GM12878 (cell line): ENCODE results near the gene AMDHD2. TPM values are rescaled to one million over a fixed set of nuclear protein-coding genes. Genes with fewer than 3 reads are reported as not detected.

Source experiments
- ATAC-seq: fragments of 200-7000 bp; cut with Tn5 transposase; 3 replicates; pipeline ENCODE4 v1.9.1; 2020; ENCODE audit warnings: mild to moderate bottlenecking, moderate library complexity
- BruUV-seq: library from RNA; stranded (reverse); fragments of 400-500 nt; replicated peaks from 2 replicates; lab custom pipeline; 2021; lab: Mats Ljungman, UMichigan
- CTCF ChIA-PET: fragments of 300-600 bp; sonication (Branson Sonifier 250); formaldehyde crosslinking; extraction: SDS; loops from one replicate; lab custom pipeline; 2021; ENCODE audit warnings: inconsistent platforms; lab: Yijun Ruan, JAX
- POLR2A ChIA-PET: fragments of 350-600 bp; formaldehyde crosslinking; extraction: SDS; loops from one replicate; lab custom pipeline; 2021; ENCODE audit warnings: inconsistent platforms; lab: Charles Lee
- RAD21 ChIA-PET: fragments of 300-600 bp; sonication (Branson Sonifier 250); formaldehyde crosslinking; loops from one replicate; lab custom pipeline; 2023; ENCODE audit warnings: antibody characterized with exemption; ENCODE audit not compliant: unreplicated experiment; lab: Charles Lee
- SMC1A ChIA-PET: fragments of 300-600 bp; sonication (Branson Sonifier 250); formaldehyde crosslinking; loops from one replicate; lab custom pipeline; 2023; ENCODE audit not compliant: unreplicated experiment, uncharacterized antibody; lab: Charles Lee
- DNase-seq: peaks from one replicate; pipeline ENCODE4 v3.0.0-alpha.2; 2011; ENCODE audit warnings: low read depth, low spot score
- FAIRE-seq: peaks from 3 replicates; lab custom pipeline; 2011; peaks lifted over from hg19 to GRCh38; lab: Jason Lieb, UNC
- H2AFZ ChIP-seq: 2 replicates; pipeline ENCODE4 v1.6.0; 2011; ENCODE audit warnings: low read depth, low read length, control low read depth; ENCODE audit not compliant: control insufficient read depth
- H3K27ac ChIP-seq: 2 replicates; pipeline ENCODE4 v1.5.1; 2011; ENCODE audit warnings: control low read depth; ENCODE audit not compliant: control insufficient read depth, insufficient read depth
- H3K27me3 ChIP-seq, 2 experiments: replicated peaks in 1 of 2; 2 replicates each; pipeline versions ENCODE4 v1.6.0 to v1.6.1; 2011; ENCODE audit warnings: low read length in 1 of 2; ENCODE audit not compliant: control insufficient read depth in 2 of 2, insufficient read depth in 2 of 2
- H3K36me3 ChIP-seq, 2 experiments: 2 replicates each; pipeline ENCODE4 v1.5.1; 2011; ENCODE audit warnings: low read length in 1 of 2; ENCODE audit not compliant: control insufficient read depth in 2 of 2, insufficient read depth in 2 of 2
- H3K4me1 ChIP-seq: 2 replicates; pipeline ENCODE4 v1.6.1; 2011; ENCODE audit warnings: mild to moderate bottlenecking, low read length, moderate library complexity, mixed read lengths; ENCODE audit not compliant: control insufficient read depth, insufficient read depth
- H3K4me2 ChIP-seq: 2 replicates; pipeline ENCODE4 v1.6.0; 2011; ENCODE audit warnings: control low read depth; ENCODE audit not compliant: control insufficient read depth, insufficient read depth
- H3K4me3 ChIP-seq: fragments of 200-600 bp; sonication (generic); 2 replicates; pipeline ENCODE4 v1.5.1; 2016
- H3K79me2 ChIP-seq: 2 replicates; pipeline ENCODE4 v1.6.0; 2011; ENCODE audit warnings: low read length; ENCODE audit not compliant: control insufficient read depth, insufficient read depth
- H3K9ac ChIP-seq: 2 replicates; pipeline ENCODE4 v1.8.0; 2011; ENCODE audit warnings: low read length, control low read depth, mixed read lengths; ENCODE audit not compliant: control insufficient read depth, insufficient read depth
- H3K9me3 ChIP-seq: replicated peaks from 3 replicates; pipeline ENCODE4 v1.5.1; 2011; ENCODE audit warnings: mild to moderate bottlenecking, low read length; ENCODE audit not compliant: control insufficient read depth, insufficient read depth
- H4K20me1 ChIP-seq: 2 replicates; pipeline ENCODE4 v1.6.0; 2011; ENCODE audit not compliant: control insufficient read depth, insufficient read depth
- NR2F1 ChIP-seq: fragments of 450-650 bp; conservative IDR thresholded peaks from 2 replicates; pipeline ENCODE4 v1.6.1; 2017; ENCODE audit warnings: mild to moderate bottlenecking
- PAX5 ChIP-seq: IDR thresholded peaks from 2 replicates; pipeline ENCODE4 v1.6.1; 2011; ENCODE audit warnings: low read depth, low read length, borderline replicate concordance
- POLR2AphosphoS5 ChIP-seq: IDR thresholded peaks from 2 replicates; pipeline ENCODE4 v1.6.1; 2011; ENCODE audit warnings: mild to moderate bottlenecking, low read length, inconsistent platforms
- RAD51 ChIP-seq: fragments of 450-650 bp; IDR thresholded peaks from 2 replicates; pipeline ENCODE4 v1.6.1; 2016; ENCODE audit warnings: moderate library complexity, mild to moderate bottlenecking, inconsistent platforms
- RFX5 ChIP-seq: IDR thresholded peaks from 2 replicates; pipeline ENCODE4 v1.6.1; 2011; ENCODE audit warnings: low read depth, low read length, improper control_type of control experiment
- SMC3 ChIP-seq: IDR thresholded peaks from 2 replicates; pipeline ENCODE4 v1.6.1; 2011; ENCODE audit warnings: low read length, improper control_type of control experiment, borderline replicate concordance
- SPI1 ChIP-seq: IDR thresholded peaks from 2 replicates; pipeline ENCODE4 v1.6.1; 2011; ENCODE audit warnings: low read depth, mild to moderate bottlenecking, low read length, moderate library complexity, borderline replicate concordance; ENCODE audit not compliant: insufficient read depth
- TAF1 ChIP-seq: IDR thresholded peaks from 2 replicates; pipeline ENCODE4 v1.6.1; 2011; ENCODE audit warnings: mild to moderate bottlenecking, low read depth, low read length, borderline replicate concordance
- WGBS: methylation state at CpG from one replicate; pipeline ENCODE4 v1.1.6; 2016; ENCODE audit warnings: low lambda C conversion rate; ENCODE audit not compliant: insufficient replicate concordance, insufficient coverage; ENCODE audit errors: missing lambda C conversion rate; 5-methylcytosine and 5-hydroxymethylcytosine counted together
- in situ Hi-C: fragments of 300-500 bp; cut with MboI; formaldehyde crosslinking; loops from 9 replicates; pipeline ENCODE4 v1.14.3; 2018; ENCODE audit warnings: mixed read lengths
- intact Hi-C: fragments of 100-400 bp; cut with micrococcal nuclease; formaldehyde crosslinking; loops from one replicate; pipeline ENCODE4 v1.14.2; 2022; ENCODE audit not compliant: unreplicated experiment
- polyA plus RNA-seq, 11 experiments: library from polyadenylated mRNA; depleted of rRNA in 4 of 11; unstranded in 6 of 11; stranded (reverse) in 5 of 11; fragments of >200 nt; fragmentation: Nextera tagmentation in 4 of 11; fragmentation: Illumina TruSeq in 1 of 11; extraction: Ambion mirVana in 4 of 11; extraction: Trizol in 1 of 11; gene quantifications; 1 replicate in 1 of 11; 2 replicates in 10 of 11; pipeline versions ENCODE4 v1.2.1 to v1.2.3, GENCODE V29; 2011 to 2016; ENCODE audit warnings: inconsistent platforms in 2 of 11, missing spikeins in 2 of 11, low read depth in 1 of 11
- total RNA-seq, 4 experiments: library from RNA; depleted of rRNA in 3 of 4; stranded (reverse); fragments of >200 nt in 3 of 4; fragmentation: Illumina TruSeq in 1 of 4; extraction: Trizol in 1 of 4; gene quantifications; 2 replicates each; pipeline versions ENCODE4 v1.2.1 to v1.2.3, GENCODE V29; 2013 to 2021

AMDHD2 gene
- total and polyA plus RNA-seq, 10 of the 15 experiments (the other 5 are each of a cell fraction or from before 2014, with no cell fraction given), result 0.60 to 41.8 (median 24.3) TPM; not detected in 1

DNA sequence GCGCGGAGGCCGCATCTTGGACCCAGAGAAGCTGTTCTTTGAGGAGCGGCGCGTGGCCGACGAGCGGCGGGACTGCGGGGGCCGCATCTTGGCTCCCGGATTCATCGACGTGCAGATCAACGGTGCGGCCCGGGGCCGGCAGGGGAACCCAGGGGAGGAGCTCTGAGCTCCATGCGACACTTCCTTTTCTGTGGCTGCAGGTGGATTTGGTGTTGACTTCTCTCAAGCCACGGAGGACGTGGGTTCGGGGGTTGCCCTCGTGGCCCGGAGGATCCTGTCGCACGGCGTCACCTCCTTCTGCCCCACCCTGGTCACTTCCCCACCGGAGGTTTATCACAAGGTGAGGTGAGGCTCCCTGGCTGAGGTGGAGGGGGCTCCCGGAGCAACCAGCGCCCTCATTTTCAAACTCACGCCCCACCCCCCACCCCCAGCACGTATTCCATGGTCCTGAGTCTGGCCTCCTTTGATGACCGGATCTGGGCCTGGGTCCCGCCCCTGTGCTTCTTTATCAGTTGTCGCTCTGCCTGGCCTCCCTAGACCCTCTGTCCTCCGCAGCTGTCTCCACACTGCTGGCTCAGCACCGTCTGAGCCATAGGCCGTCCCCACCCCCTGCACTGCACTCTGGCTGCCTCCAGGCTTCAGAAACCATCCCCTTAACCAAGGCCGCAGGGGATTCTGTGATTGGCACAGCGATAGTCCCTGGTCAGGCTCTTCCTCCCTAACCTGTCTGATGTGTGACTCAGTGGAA is 787 bp downstream of the AMDHD2 start:
- FAIRE-seq (no peak), DNase-seq (no peak), ATAC-seq (peak; percentile 47)
- RAD21 ChIA-PET, result no interaction called here
- intact Hi-C loops, result no loop called here
- H3K79me2 ChIP-seq, result peaks cover 42% of the 10 kb centered on the region
- H3K36me3 ChIP-seq, result peaks cover 11 to 18% of the 10 kb centered on the region in 2 experiments; a peak in 3 of 4 replicates
- peak; percentile 0; the same call in 1 of the 2 replicates for TF ChIP-seq POLR2AphosphoS5
- no peak for TF ChIP-seq RFX5
- TF ChIP-seq TAF1, result 0 out of 2 replicates have a peak, but pooled peaks have one; percentile 27
- 0 out of 2 replicates have a peak, but pooled peaks have one; percentile 2 for TF ChIP-seq SMC3
- peak; percentile 64; the same call in 1 of the 2 replicates for TF ChIP-seq SPI1
- peak; percentile 20; the same call in 1 of the 2 replicates for TF ChIP-seq PAX5
- no peak for TF ChIP-seq RAD51
- TF ChIP-seq NR2F1, result 0 out of 2 replicates have a peak, but pooled peaks have one; percentile 8
- H3K4me2 ChIP-seq, result peak overlapping the region; percentile 92
- in situ Hi-C loops, result no loop called here
- SMC1A ChIA-PET, result interaction anchor here (0.6 to 0.7 kb wide), 2 partner anchors 61 to 403 kb away, joined by 3 read pairs; partner anchors contain the start of gene TEDC2
- no peaks in the 10 kb centered on the region for H3K9me3 ChIP-seq
- H3K4me3 ChIP-seq, result peak overlapping the region; percentile 71; the same call in 1 of the 2 replicates
- POLR2A ChIA-PET, result interaction anchor here (0.8 kb wide), 1 partner anchor 12 kb away, joined by 3 read pairs; no protein-coding TSS in a partner anchor
- H2AFZ ChIP-seq, result no peak overlapping the region
- BruUV-seq, result no TSS peak
- H3K9ac ChIP-seq, result peak overlapping the region; percentile 74
- H3K27ac ChIP-seq, result peak overlapping the region; percentile 39; the same call in 1 of the 2 replicates
- H3K4me1 ChIP-seq, result peaks cover 11% of the 10 kb centered on the region
- no peaks in the 10 kb centered on the region for H3K27me3 ChIP-seq
- WGBS, result 20% methylated on average over 37 of the region's 41 CpGs
- CTCF ChIA-PET, result interaction anchor here (1.1 kb wide), 1 partner anchor 91 kb away, joined by 4 read pairs; no protein-coding TSS in a partner anchor
- peaks cover 3% of the 10 kb centered on the region for H4K20me1 ChIP-seq
